Liver (tissue), 9 donors: Measurements from ENCODE around the gene SOX8. TPM values are rescaled to one million over a fixed set of nuclear protein-coding genes. Genes with fewer than 3 reads are reported as not detected.

ENCODE experiments used
- DNase-seq: peaks from one replicate; pipeline ENCODE4 v3.0.0-alpha.2; 2017; ENCODE audit warnings: low spot score
- H3K27ac ChIP-seq, 2 donors: one replicate each; pipeline ENCODE4 v1.7.0; 2013; ENCODE audit warnings: inconsistent platforms in 2 of 2, low read length in 2 of 2, control low read depth in 1 of 2, low read depth in 1 of 2, mild to moderate bottlenecking in 1 of 2
- H3K27me3 ChIP-seq, 4 donors: one replicate each; pipeline versions ENCODE4 v1.6.1 to v1.7.0; 2013; ENCODE audit warnings: low read length in 3 of 4, inconsistent platforms in 1 of 4, mild to moderate bottlenecking in 1 of 4, moderate library complexity in 1 of 4; ENCODE audit not compliant: control insufficient read depth in 4 of 4, insufficient read depth in 4 of 4
- H3K36me3 ChIP-seq, 4 donors: one replicate each; pipeline versions ENCODE4 v1.6.1 to v1.7.0; 2013; ENCODE audit warnings: low read length in 3 of 4, mild to moderate bottlenecking in 3 of 4, low read depth in 1 of 4, moderate library complexity in 1 of 4; ENCODE audit not compliant: control insufficient read depth in 4 of 4, insufficient read depth in 3 of 4
- H3K4me1 ChIP-seq, 4 donors: one replicate each; pipeline versions ENCODE4 v1.6.1 to v1.7.0; 2013; ENCODE audit warnings: low read length in 3 of 4, mild to moderate bottlenecking in 3 of 4, moderate library complexity in 1 of 4; ENCODE audit not compliant: control insufficient read depth in 4 of 4, insufficient read depth in 4 of 4
- H3K4me3 ChIP-seq, 3 donors: one replicate each; pipeline versions ENCODE4 v1.6.1 to v1.7.0; 2013; ENCODE audit warnings: low read length in 3 of 3, control low read depth in 1 of 3, low read depth in 1 of 3, mild to moderate bottlenecking in 1 of 3
- H3K9ac ChIP-seq, 2 donors: one replicate each; pipeline ENCODE4 v1.7.0; 2013; ENCODE audit warnings: low read length in 2 of 2, mild to moderate bottlenecking in 2 of 2, moderate library complexity in 2 of 2, control low read depth in 1 of 2, low read depth in 1 of 2
- H3K9me3 ChIP-seq, 4 donors: one replicate each; pipeline versions ENCODE4 v1.6.1 to v1.7.0; 2013; ENCODE audit warnings: low read length in 3 of 4; ENCODE audit not compliant: control insufficient read depth in 4 of 4
- ATF3 ChIP-seq: IDR thresholded peaks from 2 replicates; pipeline ENCODE4 v1.6.1; 2016; ENCODE audit warnings: antibody characterized with exemption
- EGR1 ChIP-seq, 2 donors: IDR thresholded peaks; 2 replicates each; pipeline ENCODE4 v1.6.1; 2016 to 2018; ENCODE audit warnings: antibody characterized with exemption in 2 of 2, low read depth in 2 of 2
- FOXA1 ChIP-seq: IDR thresholded peaks from 2 replicates; pipeline ENCODE4 v1.6.1; 2016; ENCODE audit warnings: antibody characterized with exemption
- FOXA2 ChIP-seq: IDR thresholded peaks from 2 replicates; pipeline ENCODE4 v1.6.1; 2016; ENCODE audit warnings: antibody characterized with exemption
- HNF4A ChIP-seq, 2 donors: conservative IDR thresholded peaks; 2 replicates each; pipeline ENCODE4 v1.6.1; 2016; ENCODE audit warnings: antibody characterized with exemption in 2 of 2, mild to moderate bottlenecking in 2 of 2
- JUND ChIP-seq, 2 donors: IDR thresholded peaks; 2 replicates each; pipeline ENCODE4 v1.6.1; 2016; ENCODE audit warnings: antibody characterized with exemption in 2 of 2
- RAD21 ChIP-seq, 2 donors: IDR thresholded peaks; 2 replicates each; pipeline ENCODE4 v1.6.1; 2016; ENCODE audit warnings: antibody characterized with exemption in 2 of 2, mild to moderate bottlenecking in 2 of 2
- RXRA ChIP-seq, 2 donors: IDR thresholded peaks; 2 replicates each; pipeline ENCODE4 v1.6.1; 2017 to 2018; ENCODE audit warnings: antibody characterized with exemption in 2 of 2, mild to moderate bottlenecking in 1 of 2
- SP1 ChIP-seq: IDR thresholded peaks from 2 replicates; pipeline ENCODE4 v1.6.1; 2018; ENCODE audit warnings: antibody characterized with exemption, mild to moderate bottlenecking
- ZBTB33 ChIP-seq: IDR thresholded peaks from 2 replicates; pipeline ENCODE4 v1.6.1; 2016; ENCODE audit warnings: antibody characterized with exemption
- WGBS: extraction: QIAGEN DNeasy Blood & Tissue Kit; methylation state at CpG from one replicate; pipeline ENCODE4 v1.1.7; 2013; 5-methylcytosine and 5-hydroxymethylcytosine counted together
- polyA plus RNA-seq, 2 donors: library from polyadenylated mRNA; stranded (reverse) in 1 of 2; unstranded in 1 of 2; fragments of 200-250 nt in 1 of 2; fragments of >200 nt in 1 of 2; fragmentation: Nextera tagmentation in 1 of 2; extraction: Ambion mirVana in 1 of 2; gene quantifications; one replicate each; pipeline versions ENCODE4 v1.2.1 to v1.2.3, GENCODE V29; 2013 to 2015
- total RNA-seq, 2 donors: library from RNA; depleted of rRNA; stranded (reverse); fragments of >200 nt; gene quantifications; one replicate each; pipeline ENCODE4 v1.2.3, GENCODE V29; 2014
- TF ChIP-seq, protein P1 (sequence below): IDR thresholded peaks from 2 replicates; pipeline ENCODE4 v1.6.1; 2016; ENCODE audit warnings: antibody characterized with exemption, mild to moderate bottlenecking
- TF ChIP-seq, protein P2 (sequence below): IDR thresholded peaks from 2 replicates; pipeline ENCODE4 v1.6.1; 2016; ENCODE audit warnings: antibody characterized with exemption
- donor health status: healthy.
- donor health status: healthy.
- donor health status: healthy.
- donor health status: healthy.
- donor health status: healthy.

Gene SOX8
- total and polyA plus RNA-seq, 4 donors, result 0.05 to 0.33 (median 0.17) TPM; not detected in 1

DNA sequence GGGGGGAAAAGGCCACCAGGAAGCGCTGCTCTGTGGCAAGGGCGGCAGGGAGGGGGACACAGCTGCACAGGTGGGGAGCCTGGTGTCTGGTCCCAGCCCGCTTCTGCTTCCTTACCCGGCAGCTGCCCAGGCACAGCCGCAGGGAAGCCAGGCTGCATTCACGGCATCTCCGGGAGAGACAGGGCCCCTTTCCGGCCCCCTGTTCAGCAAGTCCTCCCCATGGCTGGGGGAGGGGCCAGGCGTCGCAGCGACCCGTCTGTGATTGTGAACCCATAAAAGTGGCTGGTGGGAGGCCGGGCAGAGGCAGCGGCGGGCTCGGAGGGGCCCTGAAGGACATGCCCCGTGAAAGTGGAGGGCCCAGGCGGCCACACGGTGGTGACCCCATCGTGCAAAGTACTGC lies 28.7 kb downstream of the SOX8 start:
- H3K27me3 ChIP-seq, result no peaks in the 10 kb centered on the region
- WGBS, result 52% methylated on average over 20 of the region's 20 CpGs

GRCh38 chr16:1010815-1011214 lies 29.2 kb downstream of the SOX8 start:
- no peaks in the 10 kb centered on the region for H3K27me3 ChIP-seq

More for the DNA sequence above, 28.7 kb downstream of the SOX8 start:
- TF ChIP-seq, protein P1, sequence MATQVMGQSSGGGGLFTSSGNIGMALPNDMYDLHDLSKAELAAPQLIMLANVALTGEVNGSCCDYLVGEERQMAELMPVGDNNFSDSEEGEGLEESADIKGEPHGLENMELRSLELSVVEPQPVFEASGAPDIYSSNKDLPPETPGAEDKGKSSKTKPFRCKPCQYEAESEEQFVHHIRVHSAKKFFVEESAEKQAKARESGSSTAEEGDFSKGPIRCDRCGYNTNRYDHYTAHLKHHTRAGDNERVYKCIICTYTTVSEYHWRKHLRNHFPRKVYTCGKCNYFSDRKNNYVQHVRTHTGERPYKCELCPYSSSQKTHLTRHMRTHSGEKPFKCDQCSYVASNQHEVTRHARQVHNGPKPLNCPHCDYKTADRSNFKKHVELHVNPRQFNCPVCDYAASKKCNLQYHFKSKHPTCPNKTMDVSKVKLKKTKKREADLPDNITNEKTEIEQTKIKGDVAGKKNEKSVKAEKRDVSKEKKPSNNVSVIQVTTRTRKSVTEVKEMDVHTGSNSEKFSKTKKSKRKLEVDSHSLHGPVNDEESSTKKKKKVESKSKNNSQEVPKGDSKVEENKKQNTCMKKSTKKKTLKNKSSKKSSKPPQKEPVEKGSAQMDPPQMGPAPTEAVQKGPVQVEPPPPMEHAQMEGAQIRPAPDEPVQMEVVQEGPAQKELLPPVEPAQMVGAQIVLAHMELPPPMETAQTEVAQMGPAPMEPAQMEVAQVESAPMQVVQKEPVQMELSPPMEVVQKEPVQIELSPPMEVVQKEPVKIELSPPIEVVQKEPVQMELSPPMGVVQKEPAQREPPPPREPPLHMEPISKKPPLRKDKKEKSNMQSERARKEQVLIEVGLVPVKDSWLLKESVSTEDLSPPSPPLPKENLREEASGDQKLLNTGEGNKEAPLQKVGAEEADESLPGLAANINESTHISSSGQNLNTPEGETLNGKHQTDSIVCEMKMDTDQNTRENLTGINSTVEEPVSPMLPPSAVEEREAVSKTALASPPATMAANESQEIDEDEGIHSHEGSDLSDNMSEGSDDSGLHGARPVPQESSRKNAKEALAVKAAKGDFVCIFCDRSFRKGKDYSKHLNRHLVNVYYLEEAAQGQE, result no peak
- TF ChIP-seq RXRA (IDR thresholded peaks at IDR 0.05) (no peak), RAD21 (IDR thresholded peaks at IDR 0.05) (no peak), ATF3 (no peak), HNF4A (conservative IDR thresholded peaks at IDR 0.05) (no peak), FOXA2 (no peak), SP1 (no peak), ZBTB33 (no peak), JUND (IDR thresholded peaks at IDR 0.05) (no peak), EGR1 (IDR thresholded peaks at IDR 0.05; ENCODE audit: low read depth in 2 of 2) (no peak), FOXA1 (no peak)
- TF ChIP-seq, protein P2, sequence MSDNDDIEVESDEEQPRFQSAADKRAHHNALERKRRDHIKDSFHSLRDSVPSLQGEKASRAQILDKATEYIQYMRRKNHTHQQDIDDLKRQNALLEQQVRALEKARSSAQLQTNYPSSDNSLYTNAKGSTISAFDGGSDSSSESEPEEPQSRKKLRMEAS, result no peak
- no peak for DNase-seq
- Histone ChIP-seq H3K36me3 (no peaks in the 10 kb centered on the region), H3K4me1 (no peaks in the 10 kb centered on the region), H3K9me3 (no peaks in the 10 kb centered on the region), H3K27ac (no peak overlapping the region), H3K9ac (no peak overlapping the region), H3K4me3 (no peak overlapping the region)

More at GRCh38 chr16:1010815-1011214, 29.2 kb downstream of the SOX8 start:
- Histone ChIP-seq H3K4me1 (no peaks in the 10 kb centered on the region), H3K9me3 (no peaks in the 10 kb centered on the region), H3K27ac (no peak overlapping the region), H3K4me3 (no peak overlapping the region), H3K9ac (no peak overlapping the region), H3K36me3 (no peaks in the 10 kb centered on the region)
- no peak for TF ChIP-seq SP1
- no peak for DNase-seq
- 73% methylated on average over 16 of the region's 16 CpGs for whole genome bisulfite sequencing
